ENCODE results near the gene CCDC183.
"Not testable (repeated sequence)": the region's sequence is repeated elsewhere in the genome, so short reads cannot be mapped to it uniquely, and the experiment has no call there.

CCDC183 gene

GRCh38 chr9:136796238-136796774 is at the start of gene CCDC183:
Gene CCDC183 (plus strand): TSS chr9:136796338. CDS start chr9:136796398, 60 bp downstream.
- DNase-seq (ENCODE audit: low read depth) = no peak

GRCh38 chr9:136746621-136747020 is 49.5 kb upstream of the CCDC183 start:
- DNase-seq (ENCODE audit: low read depth) = no peak

GRCh38 chr9:136747161-136748060 is 48.7 kb upstream of the CCDC183 start:
- DNase-seq (ENCODE audit: low read depth) = no peak

DNA sequence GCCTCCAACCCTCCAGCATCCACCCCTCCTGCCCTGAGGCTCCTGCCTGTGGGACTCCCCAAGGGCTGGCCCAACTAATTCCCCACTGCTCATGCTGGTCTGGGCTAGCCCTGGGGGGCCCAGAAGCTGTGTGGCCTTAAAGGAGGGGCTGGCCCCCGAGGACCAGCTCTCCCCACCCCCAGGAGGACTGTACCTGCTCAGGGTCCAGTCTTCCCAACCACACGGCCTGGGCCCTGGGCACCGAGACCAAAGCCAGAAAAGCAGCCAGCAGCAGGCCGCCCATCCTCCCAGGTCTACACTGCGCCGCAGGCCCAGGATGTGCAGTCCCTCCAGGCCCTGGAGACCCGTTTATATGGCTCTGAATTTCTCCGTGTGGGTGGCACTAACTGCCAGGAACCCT is 47.9 kb upstream of the CCDC183 start, which contains the start of gene LCN6:
TSS of gene LCN6 (minus strand) at position 325 of the 400 bp plus-strand sequence. CDS start at position 283, 42 bp downstream.
- no peak for DNase-seq (ENCODE audit: low read depth)

DNA sequence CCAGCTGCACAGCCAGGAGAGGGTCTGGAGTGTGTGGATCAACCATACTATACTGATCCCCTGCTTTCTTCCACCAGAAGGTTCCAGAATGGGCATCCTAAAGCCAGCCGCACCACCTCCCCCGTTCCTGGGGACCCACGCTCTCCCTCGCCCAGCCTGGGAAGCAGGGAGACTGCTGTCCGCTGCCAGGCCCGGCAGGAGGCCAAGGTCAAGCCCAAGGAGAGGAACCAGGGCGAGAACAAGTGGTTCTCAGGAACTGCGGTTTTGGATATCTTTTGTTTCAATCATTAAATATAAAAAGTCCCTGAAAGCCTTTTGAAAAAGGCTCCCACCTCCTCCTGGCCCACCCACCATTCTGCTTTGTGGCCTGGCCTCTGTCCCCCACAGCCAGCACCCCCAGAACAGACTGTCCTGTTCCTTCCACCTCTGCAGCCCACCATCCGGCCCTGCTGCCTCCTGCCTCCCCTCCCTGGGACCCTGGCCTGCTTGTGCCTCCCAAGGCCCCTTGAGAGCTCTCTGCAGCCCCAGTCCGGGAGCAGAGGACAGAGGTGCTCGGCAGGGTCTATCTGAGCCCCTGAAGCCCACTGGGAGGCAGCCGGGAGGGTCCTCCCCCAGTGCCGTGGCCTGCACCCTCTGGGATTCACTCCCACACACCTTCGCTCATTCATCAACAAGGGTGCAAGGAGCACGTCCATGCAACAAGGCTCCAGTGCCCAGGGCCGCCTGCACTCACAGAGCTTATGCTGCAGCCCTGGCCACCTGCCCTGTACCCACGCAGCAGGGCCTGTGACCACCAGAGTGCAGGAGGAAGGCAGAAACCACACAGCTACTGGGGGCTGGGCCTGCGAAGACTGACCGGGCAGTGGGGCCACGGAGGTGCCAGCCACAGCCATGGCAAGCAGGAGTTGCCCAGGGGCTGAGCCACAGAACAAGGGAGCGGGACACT is 47.2 kb upstream of the CCDC183 start:
- no peak for DNase-seq (ENCODE audit: low read depth)

DNA sequence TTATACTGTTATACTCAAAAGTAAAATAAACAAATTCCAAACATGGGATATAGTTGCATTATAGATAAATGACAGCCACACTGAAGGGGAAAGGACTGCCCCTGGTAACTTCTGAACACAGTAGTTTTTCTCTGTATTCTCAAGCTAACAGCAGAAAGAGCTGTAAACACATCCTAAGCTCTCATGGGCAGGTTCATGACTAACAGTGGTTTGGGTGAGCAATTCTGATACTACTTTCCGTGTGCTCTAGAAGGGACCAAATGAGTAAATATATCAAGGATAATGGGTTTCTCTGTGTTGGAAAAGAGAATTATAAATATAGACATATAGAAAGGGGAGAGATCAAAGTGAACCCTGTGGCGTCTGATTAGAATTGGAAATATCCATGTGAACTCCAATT is 45.6 kb upstream of the CCDC183 start:
- no peak for DNase-seq (ENCODE audit: low read depth)

DNA sequence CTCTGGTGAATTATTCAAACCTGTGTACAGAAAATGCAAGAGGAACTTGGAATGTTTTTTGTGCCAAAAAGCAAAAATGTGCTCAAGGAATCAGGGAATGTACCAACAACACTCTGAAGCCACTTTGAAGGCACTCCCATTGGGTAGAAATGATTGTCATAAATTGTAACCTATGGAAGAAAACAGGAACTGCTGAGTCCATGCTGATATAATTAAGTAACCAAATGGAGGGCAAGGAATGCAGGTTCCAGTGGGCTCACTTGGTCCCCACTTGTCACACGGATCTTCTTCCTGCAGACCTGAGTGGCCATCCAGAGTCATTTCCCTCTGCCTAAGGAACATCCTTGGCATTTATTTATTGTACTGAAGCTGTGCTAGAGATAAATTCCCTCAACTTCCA is 44.9 kb upstream of the CCDC183 start:
- no peak for DNase-seq (ENCODE audit: low read depth)

DNA sequence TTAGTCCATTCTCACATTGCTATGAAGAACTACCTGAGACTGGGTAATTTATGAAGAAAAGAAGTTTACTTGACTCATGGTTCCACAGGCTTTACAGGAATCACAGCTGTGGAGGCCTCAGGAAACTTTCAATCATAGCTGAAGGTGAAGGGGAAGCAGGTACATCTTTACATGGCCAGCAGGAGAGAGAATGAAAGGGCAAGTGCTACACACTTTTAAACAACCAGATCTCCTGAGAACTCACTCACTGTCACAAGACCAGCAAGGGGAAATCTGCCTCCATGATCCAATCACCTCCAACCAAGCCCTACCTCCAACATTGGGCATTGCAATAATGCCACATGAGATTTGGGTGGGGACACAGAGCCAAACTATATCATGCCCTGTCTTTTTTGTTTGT is 44.3 kb upstream of the CCDC183 start:
- DNase-seq (ENCODE audit: low read depth) = no peak

GRCh38 chr9:136753371-136754058 is 42.6 kb upstream of the CCDC183 start:
- no peak for DNase-seq (ENCODE audit: low read depth)

DNA sequence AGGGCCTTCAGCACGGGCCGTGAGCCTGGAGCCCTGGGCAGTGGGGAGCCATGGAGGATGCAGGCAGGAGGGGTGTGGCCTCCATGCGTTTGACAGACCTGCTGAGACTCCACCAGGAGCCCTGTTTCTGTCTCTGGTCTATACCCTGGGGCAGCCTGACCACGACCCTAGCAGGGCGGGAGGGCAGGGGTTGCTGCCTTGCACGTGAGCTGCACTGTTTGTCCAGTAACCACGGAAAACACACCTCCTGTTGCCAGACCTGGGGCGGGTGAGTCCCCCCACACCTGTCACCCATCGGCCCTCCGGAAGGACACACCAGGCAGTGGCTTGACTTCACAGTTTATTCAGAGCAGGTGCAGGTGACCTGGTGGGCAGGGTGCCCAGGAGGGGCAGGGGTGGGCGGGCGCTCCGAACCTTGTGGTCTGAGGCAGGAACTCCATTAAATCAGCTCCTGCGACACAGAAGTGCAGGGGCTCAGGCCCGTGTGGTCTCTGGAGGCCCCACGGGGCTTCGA is 42.0 kb upstream of the CCDC183 start:
- no peak for DNase-seq (ENCODE audit: low read depth)

DNA sequence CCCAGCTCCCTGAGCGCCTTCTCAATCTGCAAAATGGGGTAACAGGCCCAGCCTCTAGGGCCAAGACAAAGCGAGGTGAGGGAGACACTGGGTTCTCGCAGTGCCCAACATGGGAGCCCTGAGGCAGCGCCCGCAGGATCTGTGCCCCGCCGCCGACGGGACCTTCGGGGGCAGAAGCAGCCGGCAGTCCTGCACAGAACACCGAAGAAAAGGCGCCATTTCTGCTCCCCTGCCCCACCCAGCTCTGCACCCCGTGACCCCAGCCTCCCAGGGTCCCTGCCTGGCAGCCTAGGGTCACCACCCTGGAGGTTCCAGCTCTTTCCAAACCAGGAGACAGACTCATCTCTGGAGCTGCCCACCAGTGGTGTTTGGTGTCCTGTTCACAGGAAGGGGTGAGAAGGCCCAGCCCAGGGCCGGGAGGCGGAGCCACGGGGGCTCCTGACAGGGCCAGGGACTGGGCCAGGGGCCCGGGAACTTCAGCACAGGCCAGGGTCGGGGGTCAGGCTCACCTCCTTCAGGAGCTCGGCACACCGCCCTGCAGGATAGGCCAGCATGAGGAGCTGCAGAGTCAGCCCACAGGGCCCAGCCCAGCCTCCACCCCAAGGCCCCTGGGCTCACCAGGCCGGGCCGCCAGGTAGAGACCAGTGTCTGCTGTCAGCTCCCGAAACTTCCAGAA is 41.4 kb upstream of the CCDC183 start:
- no peak for DNase-seq (ENCODE audit: low read depth)

DNA sequence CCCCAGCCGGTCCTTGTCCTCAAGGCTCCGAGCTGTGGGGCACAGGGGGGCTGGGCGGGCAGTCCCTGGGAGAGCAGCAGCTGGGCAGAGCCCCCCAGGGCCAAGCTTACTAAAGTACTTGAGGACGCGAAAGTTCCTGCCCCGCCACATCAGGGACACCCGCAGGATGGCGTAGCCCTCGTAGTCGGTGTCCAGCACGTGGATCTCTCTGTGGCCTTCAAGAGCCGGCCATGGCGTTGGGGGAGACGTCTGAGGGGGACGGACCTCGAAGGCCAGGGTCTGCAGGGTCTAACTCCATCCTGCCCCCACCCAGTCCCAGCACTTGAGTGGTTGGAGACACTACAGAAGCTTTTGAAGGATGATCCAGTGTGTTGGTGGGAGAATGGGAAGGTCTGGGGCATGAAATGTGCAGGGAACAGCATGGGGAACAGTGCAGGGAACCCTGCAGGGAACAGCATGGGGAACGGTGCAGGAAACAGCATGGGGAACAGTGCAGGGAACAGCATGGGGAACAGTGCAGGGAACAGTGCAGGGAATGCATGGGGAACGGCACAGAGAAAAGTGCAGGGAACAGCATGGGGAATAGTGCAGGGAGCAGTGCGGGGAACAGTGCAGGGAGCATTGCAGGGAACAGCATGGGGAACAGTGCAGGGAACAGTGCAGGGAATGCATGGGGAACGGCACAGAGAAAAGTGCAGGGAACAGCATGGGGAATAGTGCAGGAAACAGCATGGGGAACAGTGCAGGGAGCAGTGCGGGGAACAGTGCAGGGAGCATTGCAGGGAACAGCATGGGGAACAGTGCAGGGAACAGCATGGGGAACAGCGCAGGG is 40.6 kb upstream of the CCDC183 start:
- not testable (repeated sequence) for DNase-seq (ENCODE audit: low read depth)

- DNase-seq (ENCODE audit: low read depth) = no peak
Measured at GRCh38 chr9:136756134-136756438, 40.1 kb upstream of the CCDC183 start.

- no peak for DNase-seq (ENCODE audit: low read depth)
Measured at GRCh38 chr9:136756836-136757235, 39.3 kb upstream of the CCDC183 start.

GRCh38 chr9:136757328-136757727 is 38.8 kb upstream of the CCDC183 start:
- no peak for DNase-seq (ENCODE audit: low read depth)

DNA sequence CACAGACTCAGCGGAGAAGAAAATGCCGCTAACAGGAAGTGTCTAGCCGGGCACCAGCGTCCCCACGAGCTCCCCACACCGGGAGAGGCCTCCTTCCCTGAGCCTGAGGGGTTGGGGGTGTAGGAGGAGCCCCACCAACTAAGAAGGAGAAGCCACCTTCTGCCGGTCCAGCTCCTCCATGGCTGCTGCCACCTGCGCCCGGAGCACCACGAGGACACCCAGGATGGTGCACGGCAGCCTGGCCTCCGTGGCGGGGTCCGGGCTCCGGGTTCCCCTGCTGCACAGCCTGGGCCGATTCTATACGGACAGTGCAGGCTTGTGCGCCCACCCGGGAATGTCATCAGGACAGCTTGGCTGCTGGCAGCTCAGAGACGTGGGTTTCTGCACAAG is 38.4 kb upstream of the CCDC183 start:
- no peak for DNase-seq (ENCODE audit: low read depth)

GRCh38 chr9:136759001-136759400 is 37.1 kb upstream of the CCDC183 start:
- DNase-seq (ENCODE audit: low read depth) = no peak

DNA sequence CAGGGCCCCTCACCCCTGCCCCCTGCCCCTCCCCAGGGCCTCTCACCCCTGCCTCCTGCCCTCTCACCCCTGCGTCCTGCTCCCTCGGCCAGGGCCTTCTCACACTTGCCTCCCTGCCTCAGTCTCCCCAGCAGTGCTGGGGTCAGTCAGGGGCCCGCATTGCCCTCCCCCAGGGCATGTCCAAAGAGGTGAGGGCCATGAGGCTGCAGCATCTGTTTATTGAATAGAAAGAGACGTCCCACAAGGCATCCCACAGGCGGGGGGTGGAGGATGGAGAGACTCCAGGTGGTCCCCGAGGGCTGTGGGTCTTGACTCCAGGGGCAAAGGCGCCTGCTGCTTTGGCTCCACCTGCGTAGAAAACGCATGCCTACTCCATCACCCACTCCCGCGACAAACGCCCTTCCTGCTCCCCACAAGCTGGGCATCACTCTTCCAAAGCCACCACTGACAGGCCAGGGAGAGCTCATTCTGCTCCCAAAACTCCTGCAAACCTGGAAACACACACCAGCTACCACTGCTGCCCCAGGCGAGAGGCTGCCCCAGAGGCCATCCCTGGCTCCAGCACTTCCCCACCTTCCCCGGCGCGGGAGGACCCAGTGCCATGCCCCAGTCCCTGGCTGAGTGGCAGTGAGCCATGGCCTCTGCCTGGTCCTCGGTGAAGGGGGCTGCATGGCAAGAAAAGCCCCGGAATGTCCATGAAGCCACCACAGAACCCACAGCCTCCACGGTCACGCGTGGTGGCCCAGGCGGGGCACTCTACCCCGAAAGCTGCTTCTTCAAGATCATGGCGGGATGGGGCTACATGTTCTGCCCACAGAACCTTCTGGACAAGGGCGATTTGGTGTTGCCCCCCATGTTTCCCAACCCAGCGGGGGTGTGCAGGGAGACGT is 36.5 kb upstream of the CCDC183 start:
- no peak for DNase-seq (ENCODE audit: low read depth)

- no peak for DNase-seq (ENCODE audit: low read depth)
Measured at GRCh38 chr9:136760424-136760823, 35.7 kb upstream of the CCDC183 start.
